ENCODE measurements around the gene TTC21A.

Gene TTC21A

DNA sequence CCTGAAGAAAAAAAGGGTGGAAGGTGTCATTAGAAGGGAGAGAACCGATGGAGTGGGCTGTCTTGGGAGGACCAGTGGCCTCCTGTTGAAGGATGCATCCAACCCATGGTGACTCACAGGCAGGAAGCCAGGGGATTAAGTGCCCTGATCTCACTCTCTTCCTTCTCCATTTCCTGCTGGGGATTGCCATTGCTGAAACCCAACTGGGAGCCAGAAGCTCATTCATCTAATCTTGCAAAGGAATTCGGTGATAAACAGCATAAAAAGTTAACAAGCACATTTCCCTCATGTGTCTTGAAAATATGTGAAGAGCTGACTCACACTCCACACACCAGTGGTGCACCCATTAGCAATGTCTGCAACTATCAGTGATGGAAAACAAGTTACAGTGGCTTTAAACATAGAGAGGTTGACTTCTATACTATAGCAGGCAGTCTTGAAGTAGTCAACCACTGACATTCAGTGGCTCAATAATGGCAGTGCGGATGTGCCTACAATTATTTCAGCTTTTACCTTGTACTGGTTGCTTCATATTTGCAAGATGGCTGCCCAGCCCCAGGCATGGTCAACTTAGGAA lies 58.7 kb downstream of the TTC21A start (continued):
- TF ChIP-seq, protein P1, sequence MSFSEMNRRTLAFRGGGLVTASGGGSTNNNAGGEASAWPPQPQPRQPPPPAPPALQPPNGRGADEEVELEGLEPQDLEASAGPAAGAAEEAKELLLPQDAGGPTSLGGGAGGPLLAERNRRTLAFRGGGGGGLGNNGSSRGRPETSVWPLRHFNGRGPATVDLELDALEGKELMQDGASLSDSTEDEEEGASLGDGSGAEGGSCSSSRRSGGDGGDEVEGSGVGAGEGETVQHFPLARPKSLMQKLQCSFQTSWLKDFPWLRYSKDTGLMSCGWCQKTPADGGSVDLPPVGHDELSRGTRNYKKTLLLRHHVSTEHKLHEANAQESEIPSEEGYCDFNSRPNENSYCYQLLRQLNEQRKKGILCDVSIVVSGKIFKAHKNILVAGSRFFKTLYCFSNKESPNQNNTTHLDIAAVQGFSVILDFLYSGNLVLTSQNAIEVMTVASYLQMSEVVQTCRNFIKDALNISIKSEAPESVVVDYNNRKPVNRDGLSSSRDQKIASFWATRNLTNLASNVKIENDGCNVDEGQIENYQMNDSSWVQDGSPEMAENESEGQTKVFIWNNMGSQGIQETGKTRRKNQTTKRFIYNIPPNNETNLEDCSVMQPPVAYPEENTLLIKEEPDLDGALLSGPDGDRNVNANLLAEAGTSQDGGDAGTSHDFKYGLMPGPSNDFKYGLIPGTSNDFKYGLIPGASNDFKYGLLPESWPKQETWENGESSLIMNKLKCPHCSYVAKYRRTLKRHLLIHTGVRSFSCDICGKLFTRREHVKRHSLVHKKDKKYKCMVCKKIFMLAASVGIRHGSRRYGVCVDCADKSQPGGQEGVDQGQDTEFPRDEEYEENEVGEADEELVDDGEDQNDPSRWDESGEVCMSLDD (tag by site-specific recombination; IDR thresholded peaks at IDR 0.05): no peak
- TF ChIP-seq, protein P2, sequence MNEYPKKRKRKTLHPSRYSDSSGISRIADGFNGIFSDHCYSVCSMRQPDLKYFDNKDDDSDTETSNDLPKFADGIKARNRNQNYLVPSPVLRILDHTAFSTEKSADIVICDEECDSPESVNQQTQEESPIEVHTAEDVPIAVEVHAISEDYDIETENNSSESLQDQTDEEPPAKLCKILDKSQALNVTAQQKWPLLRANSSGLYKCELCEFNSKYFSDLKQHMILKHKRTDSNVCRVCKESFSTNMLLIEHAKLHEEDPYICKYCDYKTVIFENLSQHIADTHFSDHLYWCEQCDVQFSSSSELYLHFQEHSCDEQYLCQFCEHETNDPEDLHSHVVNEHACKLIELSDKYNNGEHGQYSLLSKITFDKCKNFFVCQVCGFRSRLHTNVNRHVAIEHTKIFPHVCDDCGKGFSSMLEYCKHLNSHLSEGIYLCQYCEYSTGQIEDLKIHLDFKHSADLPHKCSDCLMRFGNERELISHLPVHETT (tag by site-specific recombination; IDR thresholded peaks at IDR 0.05): no peak
- no peak for TF ChIP-seq KLF7 (tag by site-specific recombination; IDR thresholded peaks at IDR 0.05; ENCODE audit: borderline replicate concordance)
- TF ChIP-seq, protein P3, sequence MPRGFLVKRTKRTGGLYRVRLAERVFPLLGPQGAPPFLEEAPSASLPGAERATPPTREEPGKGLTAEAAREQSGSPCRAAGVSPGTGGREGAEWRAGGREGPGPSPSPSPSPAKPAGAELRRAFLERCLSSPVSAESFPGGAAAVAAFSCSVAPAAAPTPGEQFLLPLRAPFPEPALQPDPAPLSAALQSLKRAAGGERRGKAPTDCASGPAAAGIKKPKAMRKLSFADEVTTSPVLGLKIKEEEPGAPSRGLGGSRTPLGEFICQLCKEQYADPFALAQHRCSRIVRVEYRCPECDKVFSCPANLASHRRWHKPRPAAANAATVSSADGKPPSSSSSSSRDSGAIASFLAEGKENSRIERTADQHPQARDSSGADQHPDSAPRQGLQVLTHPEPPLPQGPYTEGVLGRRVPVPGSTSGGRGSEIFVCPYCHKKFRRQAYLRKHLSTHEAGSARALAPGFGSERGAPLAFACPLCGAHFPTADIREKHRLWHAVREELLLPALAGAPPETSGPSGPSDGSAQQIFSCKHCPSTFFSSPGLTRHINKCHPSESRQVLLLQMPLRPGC (tag by site-specific recombination; IDR thresholded peaks at IDR 0.05): peak; percentile 38; the same call in 1 of the 2 replicates
- no peak for TF ChIP-seq ZNF596 (tag by site-specific recombination; IDR thresholded peaks at IDR 0.05)
- TF ChIP-seq SETDB1 (IDR thresholded peaks at IDR 0.05; ENCODE audit: insufficient read length, low read length): no peak
- TF ChIP-seq ZXDB (tag by site-specific recombination; IDR thresholded peaks at IDR 0.05): no peak
- TF ChIP-seq ZNF10 (tag by site-specific recombination; IDR thresholded peaks at IDR 0.05): no peak
- TF ChIP-seq ZNF155 (tag by site-specific recombination; IDR thresholded peaks at IDR 0.05): no peak
- TF ChIP-seq, protein P4, sequence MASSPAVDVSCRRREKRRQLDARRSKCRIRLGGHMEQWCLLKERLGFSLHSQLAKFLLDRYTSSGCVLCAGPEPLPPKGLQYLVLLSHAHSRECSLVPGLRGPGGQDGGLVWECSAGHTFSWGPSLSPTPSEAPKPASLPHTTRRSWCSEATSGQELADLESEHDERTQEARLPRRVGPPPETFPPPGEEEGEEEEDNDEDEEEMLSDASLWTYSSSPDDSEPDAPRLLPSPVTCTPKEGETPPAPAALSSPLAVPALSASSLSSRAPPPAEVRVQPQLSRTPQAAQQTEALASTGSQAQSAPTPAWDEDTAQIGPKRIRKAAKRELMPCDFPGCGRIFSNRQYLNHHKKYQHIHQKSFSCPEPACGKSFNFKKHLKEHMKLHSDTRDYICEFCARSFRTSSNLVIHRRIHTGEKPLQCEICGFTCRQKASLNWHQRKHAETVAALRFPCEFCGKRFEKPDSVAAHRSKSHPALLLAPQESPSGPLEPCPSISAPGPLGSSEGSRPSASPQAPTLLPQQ (tag by site-specific recombination; IDR thresholded peaks at IDR 0.05): no peak
- TF ChIP-seq OVOL3 (tag by site-specific recombination; IDR thresholded peaks at IDR 0.05): no peak
- no peak for TF ChIP-seq ZNF747 (tag by site-specific recombination; IDR thresholded peaks at IDR 0.05)
- no peak for TF ChIP-seq ZFP41 (tag by site-specific recombination; IDR thresholded peaks at IDR 0.05; ENCODE audit: borderline replicate concordance)
- no peak for TF ChIP-seq WT1 (tag by site-specific recombination; IDR thresholded peaks at IDR 0.05)
- TF ChIP-seq ZNF239 (tag by site-specific recombination; IDR thresholded peaks at IDR 0.05): no peak
- TF ChIP-seq ZNF549 (tag by site-specific recombination; IDR thresholded peaks at IDR 0.05): no peak
- TF ChIP-seq, protein P5, sequence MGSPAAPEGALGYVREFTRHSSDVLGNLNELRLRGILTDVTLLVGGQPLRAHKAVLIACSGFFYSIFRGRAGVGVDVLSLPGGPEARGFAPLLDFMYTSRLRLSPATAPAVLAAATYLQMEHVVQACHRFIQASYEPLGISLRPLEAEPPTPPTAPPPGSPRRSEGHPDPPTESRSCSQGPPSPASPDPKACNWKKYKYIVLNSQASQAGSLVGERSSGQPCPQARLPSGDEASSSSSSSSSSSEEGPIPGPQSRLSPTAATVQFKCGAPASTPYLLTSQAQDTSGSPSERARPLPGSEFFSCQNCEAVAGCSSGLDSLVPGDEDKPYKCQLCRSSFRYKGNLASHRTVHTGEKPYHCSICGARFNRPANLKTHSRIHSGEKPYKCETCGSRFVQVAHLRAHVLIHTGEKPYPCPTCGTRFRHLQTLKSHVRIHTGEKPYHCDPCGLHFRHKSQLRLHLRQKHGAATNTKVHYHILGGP (tag by site-specific recombination; IDR thresholded peaks at IDR 0.05): no peak
- TF ChIP-seq ZNF658 (tag by site-specific recombination; IDR thresholded peaks at IDR 0.05): no peak
- no peak for TF ChIP-seq KLF1 (tag by site-specific recombination; IDR thresholded peaks at IDR 0.05)
- TF ChIP-seq ZNF341 (tag by site-specific recombination; IDR thresholded peaks at IDR 0.05; ENCODE audit: low read depth): no peak
- TF ChIP-seq, protein P6, sequence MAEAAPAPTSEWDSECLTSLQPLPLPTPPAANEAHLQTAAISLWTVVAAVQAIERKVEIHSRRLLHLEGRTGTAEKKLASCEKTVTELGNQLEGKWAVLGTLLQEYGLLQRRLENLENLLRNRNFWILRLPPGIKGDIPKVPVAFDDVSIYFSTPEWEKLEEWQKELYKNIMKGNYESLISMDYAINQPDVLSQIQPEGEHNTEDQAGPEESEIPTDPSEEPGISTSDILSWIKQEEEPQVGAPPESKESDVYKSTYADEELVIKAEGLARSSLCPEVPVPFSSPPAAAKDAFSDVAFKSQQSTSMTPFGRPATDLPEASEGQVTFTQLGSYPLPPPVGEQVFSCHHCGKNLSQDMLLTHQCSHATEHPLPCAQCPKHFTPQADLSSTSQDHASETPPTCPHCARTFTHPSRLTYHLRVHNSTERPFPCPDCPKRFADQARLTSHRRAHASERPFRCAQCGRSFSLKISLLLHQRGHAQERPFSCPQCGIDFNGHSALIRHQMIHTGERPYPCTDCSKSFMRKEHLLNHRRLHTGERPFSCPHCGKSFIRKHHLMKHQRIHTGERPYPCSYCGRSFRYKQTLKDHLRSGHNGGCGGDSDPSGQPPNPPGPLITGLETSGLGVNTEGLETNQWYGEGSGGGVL (tag by site-specific recombination; IDR thresholded peaks at IDR 0.05): no peak
- TF ChIP-seq, protein P7, sequence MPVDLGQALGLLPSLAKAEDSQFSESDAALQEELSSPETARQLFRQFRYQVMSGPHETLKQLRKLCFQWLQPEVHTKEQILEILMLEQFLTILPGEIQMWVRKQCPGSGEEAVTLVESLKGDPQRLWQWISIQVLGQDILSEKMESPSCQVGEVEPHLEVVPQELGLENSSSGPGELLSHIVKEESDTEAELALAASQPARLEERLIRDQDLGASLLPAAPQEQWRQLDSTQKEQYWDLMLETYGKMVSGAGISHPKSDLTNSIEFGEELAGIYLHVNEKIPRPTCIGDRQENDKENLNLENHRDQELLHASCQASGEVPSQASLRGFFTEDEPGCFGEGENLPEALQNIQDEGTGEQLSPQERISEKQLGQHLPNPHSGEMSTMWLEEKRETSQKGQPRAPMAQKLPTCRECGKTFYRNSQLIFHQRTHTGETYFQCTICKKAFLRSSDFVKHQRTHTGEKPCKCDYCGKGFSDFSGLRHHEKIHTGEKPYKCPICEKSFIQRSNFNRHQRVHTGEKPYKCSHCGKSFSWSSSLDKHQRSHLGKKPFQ (tag by site-specific recombination; IDR thresholded peaks at IDR 0.05): no peak
- TF ChIP-seq, protein P8, sequence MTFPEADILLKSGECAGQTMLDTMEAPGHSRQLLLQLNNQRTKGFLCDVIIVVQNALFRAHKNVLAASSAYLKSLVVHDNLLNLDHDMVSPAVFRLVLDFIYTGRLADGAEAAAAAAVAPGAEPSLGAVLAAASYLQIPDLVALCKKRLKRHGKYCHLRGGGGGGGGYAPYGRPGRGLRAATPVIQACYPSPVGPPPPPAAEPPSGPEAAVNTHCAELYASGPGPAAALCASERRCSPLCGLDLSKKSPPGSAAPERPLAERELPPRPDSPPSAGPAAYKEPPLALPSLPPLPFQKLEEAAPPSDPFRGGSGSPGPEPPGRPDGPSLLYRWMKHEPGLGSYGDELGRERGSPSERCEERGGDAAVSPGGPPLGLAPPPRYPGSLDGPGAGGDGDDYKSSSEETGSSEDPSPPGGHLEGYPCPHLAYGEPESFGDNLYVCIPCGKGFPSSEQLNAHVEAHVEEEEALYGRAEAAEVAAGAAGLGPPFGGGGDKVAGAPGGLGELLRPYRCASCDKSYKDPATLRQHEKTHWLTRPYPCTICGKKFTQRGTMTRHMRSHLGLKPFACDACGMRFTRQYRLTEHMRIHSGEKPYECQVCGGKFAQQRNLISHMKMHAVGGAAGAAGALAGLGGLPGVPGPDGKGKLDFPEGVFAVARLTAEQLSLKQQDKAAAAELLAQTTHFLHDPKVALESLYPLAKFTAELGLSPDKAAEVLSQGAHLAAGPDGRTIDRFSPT (tag by site-specific recombination; IDR thresholded peaks at IDR 0.05): no peak
- TF ChIP-seq ZNF707 (tag by site-specific recombination; IDR thresholded peaks at IDR 0.05): no peak
- no peak for TF ChIP-seq GLIS1 (tag by site-specific recombination; IDR thresholded peaks at IDR 0.05)
- no peak for TF ChIP-seq ZBTB20 (tag by site-specific recombination; IDR thresholded peaks at IDR 0.05)
